GM19438 (cell line): ENCODE data around the gene ACSM2B.
"Not testable (repeated sequence)": the region's sequence is repeated elsewhere in the genome, so short reads cannot be mapped to it uniquely, and the experiment has no call there.

ENCODE experiments used
- ATAC-seq: cut with Tn5 transposase; IDR thresholded peaks from one replicate; pipeline ENCODE4 v1.9.1; 2021; ENCODE audit warnings: low read depth; ENCODE audit not compliant: unreplicated experiment

The ACSM2B gene

GRCh38 chr16:20598832-20599469, 22.8 kb upstream of the ACSM2B start:
- ATAC-seq: no peak

GRCh38 chr16:20595694-20596093, 19.5 kb upstream of the ACSM2B start:
- ATAC-seq: not testable (repeated sequence)

GRCh38 chr16:20595068-20595467, 18.9 kb upstream of the ACSM2B start:
- ATAC-seq: not testable (repeated sequence)

DNA sequence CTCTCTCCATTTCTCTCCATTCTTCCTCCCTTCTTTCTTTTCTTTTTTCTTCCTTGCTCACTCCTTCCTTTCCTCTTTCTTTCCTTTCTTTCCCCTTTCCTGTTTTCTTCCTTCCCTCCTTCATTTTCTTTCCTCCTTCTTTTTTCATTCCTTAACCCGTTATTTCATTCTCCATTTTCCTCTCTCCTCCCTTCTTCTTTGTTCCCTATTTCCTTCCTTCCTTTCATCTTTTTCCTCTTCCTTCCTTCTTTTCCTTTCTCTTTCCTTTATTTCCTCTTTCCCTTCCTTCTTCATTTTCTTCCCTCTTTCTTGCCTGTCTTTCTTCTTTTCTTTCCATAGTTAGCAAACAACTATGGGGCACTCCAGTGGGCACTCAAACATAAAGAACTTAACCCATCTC, 16.6 kb upstream of the ACSM2B start:
- ATAC-seq: not testable (repeated sequence)

- not testable (repeated sequence) for ATAC-seq
Measured at GRCh38 chr16:20589486-20589885, 13.3 kb upstream of the ACSM2B start.

DNA sequence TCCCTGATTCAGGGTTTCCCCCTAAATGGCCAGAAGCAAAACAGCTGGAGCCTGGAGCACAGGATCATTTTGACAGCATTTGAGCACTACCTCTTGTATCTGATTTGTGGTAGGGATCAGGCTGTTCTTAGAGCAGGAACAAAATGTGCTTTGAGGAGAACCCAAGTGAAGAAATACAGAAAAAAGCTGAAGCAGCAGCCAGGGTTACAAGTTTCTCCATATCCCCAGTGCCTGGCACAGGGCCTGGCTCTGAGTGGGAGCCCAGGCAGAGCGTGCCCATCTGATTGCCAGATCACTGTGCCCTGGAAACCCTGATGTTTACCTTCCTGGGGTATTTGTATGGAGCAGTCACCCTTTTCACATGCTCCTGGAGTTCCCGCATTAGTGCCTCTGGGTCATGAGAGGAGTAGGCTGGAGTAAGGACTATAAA, 11.5 kb upstream of the ACSM2B start:
- not testable (repeated sequence) for ATAC-seq

DNA sequence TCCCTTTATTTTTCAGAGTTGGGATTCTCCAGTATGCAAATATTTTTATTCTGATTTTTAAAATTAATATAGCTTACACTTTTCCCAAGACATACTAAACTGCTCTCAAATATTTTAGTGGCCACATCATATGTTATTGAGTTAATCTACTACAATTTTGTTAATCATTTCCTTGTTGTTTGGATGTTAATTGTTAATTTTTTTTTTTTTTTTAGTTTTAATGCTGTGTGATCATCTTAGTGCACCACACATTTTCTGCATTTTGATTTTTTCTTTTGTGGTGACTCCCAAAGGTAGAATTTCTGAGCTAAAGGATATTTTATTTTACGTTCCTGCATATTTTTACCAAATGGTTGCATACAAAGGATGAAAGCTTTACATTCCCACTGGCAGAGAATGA, 10.5 kb upstream of the ACSM2B start:
- ATAC-seq: not testable (repeated sequence)

DNA sequence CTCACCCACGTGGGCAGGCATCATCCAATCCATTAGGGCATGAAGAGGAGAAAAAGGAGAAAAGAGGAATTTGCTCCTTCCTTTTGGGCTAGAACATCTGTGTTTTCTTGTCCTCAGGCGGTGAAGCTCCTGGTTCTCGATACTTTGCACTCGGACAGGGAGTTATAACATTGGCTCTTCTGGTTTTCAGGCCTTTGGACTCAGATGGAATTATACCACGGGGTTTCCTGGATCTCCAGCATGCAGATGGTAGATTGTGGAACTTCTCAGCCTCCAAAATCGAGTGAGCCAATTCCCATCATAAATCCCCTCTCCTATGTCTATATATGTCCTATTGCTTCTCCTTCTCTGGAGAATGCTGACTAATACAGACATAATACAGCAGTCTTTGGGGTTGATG, 9.9 kb upstream of the ACSM2B start:
- ATAC-seq: not testable (repeated sequence)

DNA sequence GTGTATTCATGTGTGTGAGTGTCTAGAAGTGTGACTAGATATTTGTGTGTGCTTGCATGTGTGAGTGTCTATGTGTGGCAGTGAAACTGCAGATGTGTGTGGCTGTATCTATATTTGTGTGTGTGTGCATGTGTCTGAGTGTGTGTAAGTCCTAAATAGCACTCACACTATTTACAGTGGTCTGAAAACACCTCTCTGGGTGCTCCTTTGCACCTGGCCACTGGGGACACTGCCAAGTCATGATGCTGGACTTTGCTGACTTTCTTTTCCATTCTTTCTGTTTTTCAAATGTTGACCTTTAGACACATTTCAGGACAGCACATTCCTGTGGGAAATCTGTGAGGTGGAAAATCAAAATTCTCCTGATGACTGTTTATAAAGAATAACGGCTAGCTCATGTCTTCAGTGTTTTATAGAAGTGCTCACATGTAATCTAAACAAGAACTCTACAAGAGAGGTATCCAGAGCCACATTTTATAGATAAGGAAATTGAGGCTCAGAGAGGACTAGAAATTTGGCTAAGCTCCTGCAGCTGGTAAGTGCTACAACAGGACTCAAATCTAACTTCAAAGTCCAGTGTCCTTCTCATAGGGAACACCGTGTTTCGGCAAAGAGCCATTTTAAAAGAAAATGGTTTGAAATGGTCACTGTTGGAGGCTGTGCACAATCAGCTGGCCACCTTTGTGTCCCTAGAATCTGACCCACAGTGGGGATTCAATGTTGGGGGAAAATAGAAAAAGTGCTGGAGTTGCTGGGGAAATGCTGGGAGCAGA, 4.5 kb upstream of the ACSM2B start:
- ATAC-seq: not testable (repeated sequence)

- not testable (repeated sequence) for ATAC-seq
Measured at GRCh38 chr16:20578091-20578490, 1.9 kb upstream of the ACSM2B start.

- not testable (repeated sequence) for ATAC-seq
Measured at GRCh38 chr16:20569117-20569651, 7.0 kb downstream of the ACSM2B start.

DNA sequence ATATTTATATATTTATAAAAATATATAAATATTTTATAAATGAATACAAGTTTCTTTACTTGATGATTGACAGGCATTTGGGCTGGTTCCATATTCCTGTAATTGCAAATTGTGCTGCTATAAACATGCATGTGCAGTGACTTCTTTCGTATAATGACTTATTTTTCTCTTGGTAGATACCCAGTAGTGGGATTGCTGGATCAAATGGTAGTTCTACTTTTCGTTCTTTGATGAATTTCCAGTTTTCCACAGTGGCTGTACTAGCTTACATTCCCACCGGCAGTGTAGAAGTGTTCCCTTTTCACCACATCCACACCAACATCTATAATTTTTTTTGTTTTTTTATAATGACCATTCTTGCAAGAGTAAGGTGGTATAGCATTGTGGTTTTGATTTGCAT, 7.8 kb downstream of the ACSM2B start:
- ATAC-seq: no peak

- ATAC-seq: no peak
Measured at GRCh38 chr16:20566864-20567263, 9.3 kb downstream of the ACSM2B start.

- ATAC-seq: not testable (repeated sequence)
Measured at GRCh38 chr16:20565334-20565733, 10.8 kb downstream of the ACSM2B start.

DNA sequence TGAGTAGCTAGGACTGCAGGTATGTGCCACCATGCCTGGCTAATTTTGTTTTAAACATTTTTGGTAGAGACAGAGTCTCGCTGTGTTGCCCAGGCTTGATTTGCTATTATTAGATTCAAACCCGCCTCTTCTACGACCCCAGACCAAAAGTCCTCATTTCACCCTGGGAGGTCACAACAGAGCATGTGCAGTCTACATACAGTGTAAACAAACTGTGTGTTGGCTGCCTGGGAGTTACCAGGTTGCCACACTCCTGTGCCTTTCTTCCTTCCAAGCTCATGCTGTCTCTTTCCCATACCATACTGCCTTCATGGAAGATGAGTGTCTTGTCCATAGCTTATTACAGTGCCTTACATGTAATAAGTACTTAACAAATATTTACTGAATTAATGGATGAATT, 11.9 kb downstream of the ACSM2B start:
- ATAC-seq: not testable (repeated sequence)

- ATAC-seq: not testable (repeated sequence)
Measured at GRCh38 chr16:20555628-20556027, 20.5 kb downstream of the ACSM2B start.

GRCh38 chr16:20554689-20555088, 21.5 kb downstream of the ACSM2B start:
- not testable (repeated sequence) for ATAC-seq

- ATAC-seq: not testable (repeated sequence)
Measured at GRCh38 chr16:20553493-20553892, 22.7 kb downstream of the ACSM2B start.

- not testable (repeated sequence) for ATAC-seq
Measured at GRCh38 chr16:20546951-20547350, 29.2 kb downstream of the ACSM2B start.

- not testable (repeated sequence) for ATAC-seq
Measured at GRCh38 chr16:20546278-20546853, 29.8 kb downstream of the ACSM2B start.

DNA sequence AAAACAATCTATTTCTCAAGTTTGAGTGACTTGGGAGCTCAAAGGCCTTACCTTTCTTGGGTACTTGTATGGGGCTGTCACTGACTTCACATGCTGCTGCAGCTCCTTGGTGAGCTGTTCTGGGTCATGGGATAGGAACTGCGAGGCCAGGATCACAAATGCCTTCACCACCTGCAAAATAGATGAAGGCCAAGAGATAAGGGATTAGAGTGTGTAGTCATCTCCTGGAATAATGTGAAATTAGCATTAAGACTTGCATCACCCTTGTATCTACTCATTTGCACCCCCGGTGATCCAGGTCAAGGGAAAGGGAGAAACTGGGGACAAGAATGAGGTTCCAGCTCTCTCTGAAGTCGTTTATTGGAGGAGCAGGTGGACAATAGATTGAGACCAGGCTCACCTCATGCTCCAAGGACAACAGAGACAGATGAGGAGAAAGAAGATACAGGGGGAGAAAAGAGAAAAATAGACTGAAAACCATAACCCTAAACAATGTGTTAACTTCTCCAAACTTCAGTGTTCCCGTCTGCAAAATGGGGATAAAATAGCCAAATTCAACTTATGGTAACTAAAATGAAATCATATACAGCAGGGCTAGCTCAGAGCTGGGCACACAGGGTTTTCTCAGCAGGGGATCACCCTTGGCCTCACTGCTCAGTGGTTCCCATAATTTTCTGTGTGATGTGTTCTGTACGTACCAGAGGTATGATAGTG, 35.4 kb downstream of the ACSM2B start:
- ATAC-seq: not testable (repeated sequence)
